Measurements from ENCODE around the gene FOXP1. TPM values are rescaled to one million over a fixed set of nuclear protein-coding genes. Genes with fewer than 3 reads are reported as not detected.

The FOXP1 gene
- total RNA-seq, 1 experiment from 2014 or later = 58.4 TPM

GRCh38 chr3:71074423-71074822 is 509.1 kb downstream of the FOXP1 start:
- CTCF ChIA-PET = no interaction called here
- H3K27ac ChIP-seq (ENCODE audit: low read depth, low read length, poor library complexity, severe bottlenecking) = no peak overlapping the region
- no peak for DNase-seq (ENCODE audit: low spot score)

GRCh38 chr3:71072986-71073385 is 510.5 kb downstream of the FOXP1 start:
- no peak for DNase-seq (ENCODE audit: low spot score)
- no peaks in the 10 kb centered on the region for H3K36me3 ChIP-seq (ENCODE audit: insufficient read depth, low read length, poor library complexity, severe bottlenecking)
- POLR2A ChIA-PET (ENCODE audit: low non-redundant PET) = no interaction called here
- BruUV-seq (replicated peaks) = no TSS peak
- H3K4me3 ChIP-seq (ENCODE audit: low read depth, low read length, poor library complexity, severe bottlenecking) = no peak overlapping the region
- TF ChIP-seq EZH2 (IDR thresholded peaks at IDR 0.05; ENCODE audit: borderline replicate concordance, low read depth, low read length, poor library complexity, severe bottlenecking) (no peak), CTCF (conservative IDR thresholded peaks at IDR 0.05; ENCODE audit: low read depth, low read length) (no peak)
- intact Hi-C loops (cut with micrococcal nuclease; ENCODE audit: unreplicated experiment) = no loop called here
- H3K9me3 ChIP-seq (ENCODE audit: low read depth, low read length, poor library complexity, severe bottlenecking) = no peaks in the 10 kb centered on the region
- H3K27ac ChIP-seq (ENCODE audit: low read depth, low read length, poor library complexity, severe bottlenecking) = no peak overlapping the region
- H3K4me1 ChIP-seq (ENCODE audit: insufficient read depth, low read length, poor library complexity, severe bottlenecking) = peaks cover 29% of the 10 kb centered on the region
- CTCF ChIA-PET = no interaction called here
- H3K27me3 ChIP-seq (replicated peaks; ENCODE audit: insufficient read depth, low read depth, low read length, poor library complexity) = no peaks in the 10 kb centered on the region

More at GRCh38 chr3:71074423-71074822, 509.1 kb downstream of the FOXP1 start:
- POLR2A ChIA-PET (ENCODE audit: low non-redundant PET) = no interaction called here
- Histone ChIP-seq H3K4me3 (ENCODE audit: low read depth, low read length, poor library complexity, severe bottlenecking) (no peak overlapping the region), H3K9me3 (ENCODE audit: low read depth, low read length, poor library complexity, severe bottlenecking) (no peaks in the 10 kb centered on the region), H3K27me3 (replicated peaks; ENCODE audit: insufficient read depth, low read depth, low read length, poor library complexity) (no peaks in the 10 kb centered on the region), H3K36me3 (ENCODE audit: insufficient read depth, low read length, poor library complexity, severe bottlenecking) (no peaks in the 10 kb centered on the region), H3K4me1 (ENCODE audit: insufficient read depth, low read length, poor library complexity, severe bottlenecking) (peaks cover 19% of the 10 kb centered on the region)
- TF ChIP-seq EZH2 (IDR thresholded peaks at IDR 0.05; ENCODE audit: borderline replicate concordance, low read depth, low read length, poor library complexity, severe bottlenecking) (no peak), CTCF (conservative IDR thresholded peaks at IDR 0.05; ENCODE audit: low read depth, low read length) (no peak)
- no TSS peak for BruUV-seq (replicated peaks)
- intact Hi-C loops (cut with micrococcal nuclease; ENCODE audit: unreplicated experiment) = no loop called here

GRCh38 chr3:71072287-71072686 is 511.2 kb downstream of the FOXP1 start:
- intact Hi-C loops (cut with micrococcal nuclease; ENCODE audit: unreplicated experiment) = no loop called here
- CTCF ChIA-PET = no interaction called here
- no TSS peak for BruUV-seq (replicated peaks)

More at GRCh38 chr3:71072287-71072686, 511.2 kb downstream of the FOXP1 start:
- Histone ChIP-seq H3K36me3 (ENCODE audit: insufficient read depth, low read length, poor library complexity, severe bottlenecking) (no peaks in the 10 kb centered on the region), H3K9me3 (ENCODE audit: low read depth, low read length, poor library complexity, severe bottlenecking) (no peaks in the 10 kb centered on the region), H3K27ac (ENCODE audit: low read depth, low read length, poor library complexity, severe bottlenecking) (no peak overlapping the region), H3K27me3 (replicated peaks; ENCODE audit: insufficient read depth, low read depth, low read length, poor library complexity) (no peaks in the 10 kb centered on the region), H3K4me3 (ENCODE audit: low read depth, low read length, poor library complexity, severe bottlenecking) (no peak overlapping the region), H3K4me1 (ENCODE audit: insufficient read depth, low read length, poor library complexity, severe bottlenecking) (peaks cover 29% of the 10 kb centered on the region)
- DNase-seq (ENCODE audit: low spot score) = no peak
- POLR2A ChIA-PET (ENCODE audit: low non-redundant PET) = no interaction called here
- TF ChIP-seq CTCF (conservative IDR thresholded peaks at IDR 0.05; ENCODE audit: low read depth, low read length) (no peak), EZH2 (IDR thresholded peaks at IDR 0.05; ENCODE audit: borderline replicate concordance, low read depth, low read length, poor library complexity, severe bottlenecking) (no peak)
